G401.6 (cell line): ENCODE measurements around the gene MYH7B.

Experiments
- FAIRE-seq: peaks from 2 replicates; lab custom pipeline; 2012; peaks lifted over from hg19 to GRCh38; lab: Jason Lieb, UNC

Gene MYH7B

GRCh38 chr20:34955231-34956040, at the start of gene MYH7B, which contains the start of gene GSS:
Gene MYH7B, plus strand, starts transcription at chr20:34955868. Its CDS starts 22,138 bp downstream, at chr20:34978006.
Gene GSS, minus strand, starts transcription at chr20:34955806. Its CDS starts 3,954 bp downstream, at chr20:34951852.
- peak; percentile 97 for FAIRE-seq

GRCh38 chr20:34907616-34908469, 47.8 kb upstream of the MYH7B start:
- no peak for FAIRE-seq

GRCh38 chr20:34915131-34915530, 40.5 kb upstream of the MYH7B start:
- FAIRE-seq: no peak

GRCh38 chr20:34915749-34916455, 39.8 kb upstream of the MYH7B start:
- no peak for FAIRE-seq

GRCh38 chr20:34916774-34917354, 38.8 kb upstream of the MYH7B start:
- FAIRE-seq: no peak

GRCh38 chr20:34920055-34920454, 35.6 kb upstream of the MYH7B start:
- FAIRE-seq: no peak

- FAIRE-seq: no peak
Measured at GRCh38 chr20:34921436-34921835, 34.2 kb upstream of the MYH7B start.

- no peak for FAIRE-seq
Measured at GRCh38 chr20:34922654-34923381, 32.9 kb upstream of the MYH7B start.

GRCh38 chr20:34923414-34923813, 32.3 kb upstream of the MYH7B start:
- FAIRE-seq: no peak

GRCh38 chr20:34925341-34925740, 30.3 kb upstream of the MYH7B start:
- no peak for FAIRE-seq

- FAIRE-seq: no peak
Measured at GRCh38 chr20:34925981-34926380, 29.7 kb upstream of the MYH7B start.

GRCh38 chr20:34926581-34926980, 29.1 kb upstream of the MYH7B start:
- no peak for FAIRE-seq

GRCh38 chr20:34927736-34928135, 27.9 kb upstream of the MYH7B start:
- no peak for FAIRE-seq

- no peak for FAIRE-seq
Measured at GRCh38 chr20:34928411-34928810, 27.3 kb upstream of the MYH7B start.

GRCh38 chr20:34931771-34932170, 23.9 kb upstream of the MYH7B start:
- no peak for FAIRE-seq

- FAIRE-seq: no peak
Measured at GRCh38 chr20:34938466-34939163, 17.1 kb upstream of the MYH7B start.

- no peak for FAIRE-seq
Measured at GRCh38 chr20:34940081-34940481, 15.6 kb upstream of the MYH7B start.

- no peak for FAIRE-seq
Measured at GRCh38 chr20:34941226-34941625, 14.4 kb upstream of the MYH7B start.

GRCh38 chr20:34942301-34942700, 13.4 kb upstream of the MYH7B start:
- FAIRE-seq: no peak

- no peak for FAIRE-seq
Measured at GRCh38 chr20:34943808-34944567, 11.7 kb upstream of the MYH7B start.
